Right forelimb (tissue), 1 donor: ENCODE results near the gene CCDC194.

Experiments
- DNase-seq: peaks from one replicate; pipeline ENCODE4 v3.0.0-alpha.2; 2018

Gene CCDC194

GRCh38 chr19:17393914-17394313, at the start of gene CCDC194:
TSS of gene CCDC194 (minus strand) at chr19:17394196. CDS start at chr19:17394158, 38 bp downstream.
- DNase-seq, result peak; percentile 47

GRCh38 chr19:17441241-17442021, 47.4 kb upstream of the CCDC194 start:
- DNase-seq, result no peak

GRCh38 chr19:17436874-17437267, 42.9 kb upstream of the CCDC194 start:
- DNase-seq, result no peak

- DNase-seq, result no peak
These were observed 42.3 kb upstream of the CCDC194 start for GRCh38 chr19:17436094-17436873.

GRCh38 chr19:17435218-17435617, 41.2 kb upstream of the CCDC194 start:
- DNase-seq, result no peak

GRCh38 chr19:17431417-17431816, 37.4 kb upstream of the CCDC194 start:
- no peak for DNase-seq

GRCh38 chr19:17429641-17430113, 35.7 kb upstream of the CCDC194 start:
- no peak for DNase-seq

- no peak for DNase-seq
These were observed 30.9 kb upstream of the CCDC194 start for GRCh38 chr19:17424743-17425365.

GRCh38 chr19:17423429-17424208, 29.6 kb upstream of the CCDC194 start:
- no peak for DNase-seq

GRCh38 chr19:17421942-17422341, 27.9 kb upstream of the CCDC194 start:
- DNase-seq, result no peak

- peak; percentile 64 for DNase-seq
These were observed 26.5 kb upstream of the CCDC194 start for GRCh38 chr19:17420475-17420924.

GRCh38 chr19:17419621-17420474, 25.9 kb upstream of the CCDC194 start, which contains the start of gene MVB12A:
TSS of gene MVB12A (plus strand) at chr19:17420047. CDS start at chr19:17420136, 89 bp downstream.
- DNase-seq, result peak; percentile 99

- no peak for DNase-seq
These were observed 25.2 kb upstream of the CCDC194 start for GRCh38 chr19:17419154-17419620.

- DNase-seq, result no peak
These were observed 24.7 kb upstream of the CCDC194 start for GRCh38 chr19:17418710-17419109.

GRCh38 chr19:17415121-17415520, 21.1 kb upstream of the CCDC194 start:
- DNase-seq, result no peak

GRCh38 chr19:17414097-17414496, 20.1 kb upstream of the CCDC194 start:
- no peak for DNase-seq

- no peak for DNase-seq
These were observed 17.8 kb upstream of the CCDC194 start for GRCh38 chr19:17411801-17412200.

- DNase-seq, result no peak
These were observed 16.0 kb upstream of the CCDC194 start for GRCh38 chr19:17409990-17410389.

GRCh38 chr19:17406887-17407196, 12.8 kb upstream of the CCDC194 start:
- no peak for DNase-seq

- no peak for DNase-seq
These were observed 12.3 kb upstream of the CCDC194 start for GRCh38 chr19:17406046-17406886.
